IMR-90 (cell line): ENCODE results near the gene PRSS12.

Experiments used
- CHD1 ChIP-seq: IDR thresholded peaks from 2 replicates; pipeline ENCODE4 v1.6.1; 2012; ENCODE audit warnings: low read depth, low read length, improper control_type of control experiment
- CTCF ChIP-seq: conservative IDR thresholded peaks from 2 replicates; pipeline ENCODE4 v1.5.1; 2012; ENCODE audit warnings: mild to moderate bottlenecking, low read depth, low read length, improper control_type of control experiment
- MAZ ChIP-seq: IDR thresholded peaks from 2 replicates; pipeline ENCODE4 v1.6.1; 2012; ENCODE audit warnings: low read depth, mild to moderate bottlenecking, low read length, improper control_type of control experiment, moderate library complexity, borderline replicate concordance
- RAD21 ChIP-seq: IDR thresholded peaks from 2 replicates; pipeline ENCODE4 v1.6.1; 2012; ENCODE audit warnings: low read length, improper control_type of control experiment
- RFX5 ChIP-seq: IDR thresholded peaks from 2 replicates; pipeline ENCODE4 v1.8.0; 2012; ENCODE audit warnings: low read depth, mild to moderate bottlenecking, low read length, moderate library complexity

- TF ChIP-seq CHD1, result no peak
- no peak for TF ChIP-seq CTCF
- TF ChIP-seq RAD21, result no peak
- TF ChIP-seq RFX5, result no peak
- TF ChIP-seq MAZ, result no peak
Measured at GRCh38 chr4:118337954-118338353, 14.8 kb downstream of the PRSS12 start.
